Liver (tissue), 9 donors: Measurements from ENCODE around the gene IL26. TPM values are rescaled to one million over a fixed set of nuclear protein-coding genes. Genes with fewer than 3 reads are reported as not detected.

Experiments used
- DNase-seq: peaks from one replicate; pipeline ENCODE4 v3.0.0-alpha.2; 2017; ENCODE audit warnings: low spot score
- H3K27ac ChIP-seq, 2 donors: one replicate each; pipeline ENCODE4 v1.7.0; 2013; ENCODE audit warnings: inconsistent platforms in 2 of 2, low read length in 2 of 2, control low read depth in 1 of 2, low read depth in 1 of 2, mild to moderate bottlenecking in 1 of 2
- H3K27me3 ChIP-seq, 4 donors: one replicate each; pipeline versions ENCODE4 v1.6.1 to v1.7.0; 2013; ENCODE audit warnings: low read length in 3 of 4, inconsistent platforms in 1 of 4, mild to moderate bottlenecking in 1 of 4, moderate library complexity in 1 of 4; ENCODE audit not compliant: control insufficient read depth in 4 of 4, insufficient read depth in 4 of 4
- H3K36me3 ChIP-seq, 4 donors: one replicate each; pipeline versions ENCODE4 v1.6.1 to v1.7.0; 2013; ENCODE audit warnings: low read length in 3 of 4, mild to moderate bottlenecking in 3 of 4, low read depth in 1 of 4, moderate library complexity in 1 of 4; ENCODE audit not compliant: control insufficient read depth in 4 of 4, insufficient read depth in 3 of 4
- H3K4me1 ChIP-seq, 4 donors: one replicate each; pipeline versions ENCODE4 v1.6.1 to v1.7.0; 2013; ENCODE audit warnings: low read length in 3 of 4, mild to moderate bottlenecking in 3 of 4, moderate library complexity in 1 of 4; ENCODE audit not compliant: control insufficient read depth in 4 of 4, insufficient read depth in 4 of 4
- H3K4me3 ChIP-seq, 3 donors: one replicate each; pipeline versions ENCODE4 v1.6.1 to v1.7.0; 2013; ENCODE audit warnings: low read length in 3 of 3, control low read depth in 1 of 3, low read depth in 1 of 3, mild to moderate bottlenecking in 1 of 3
- H3K9ac ChIP-seq, 2 donors: one replicate each; pipeline ENCODE4 v1.7.0; 2013; ENCODE audit warnings: low read length in 2 of 2, mild to moderate bottlenecking in 2 of 2, moderate library complexity in 2 of 2, control low read depth in 1 of 2, low read depth in 1 of 2
- H3K9me3 ChIP-seq, 4 donors: one replicate each; pipeline versions ENCODE4 v1.6.1 to v1.7.0; 2013; ENCODE audit warnings: low read length in 3 of 4; ENCODE audit not compliant: control insufficient read depth in 4 of 4
- EGR1 ChIP-seq, 2 donors: IDR thresholded peaks; 2 replicates each; pipeline ENCODE4 v1.6.1; 2016 to 2018; ENCODE audit warnings: antibody characterized with exemption in 2 of 2, low read depth in 2 of 2
- FOXA1 ChIP-seq: IDR thresholded peaks from 2 replicates; pipeline ENCODE4 v1.6.1; 2016; ENCODE audit warnings: antibody characterized with exemption
- FOXA2 ChIP-seq: IDR thresholded peaks from 2 replicates; pipeline ENCODE4 v1.6.1; 2016; ENCODE audit warnings: antibody characterized with exemption
- GABPA ChIP-seq, 2 donors: IDR thresholded peaks in 1 of 2; conservative IDR thresholded peaks in 1 of 2; 2 replicates each; pipeline ENCODE4 v1.6.1; 2016; ENCODE audit warnings: antibody characterized with exemption in 2 of 2, mild to moderate bottlenecking in 1 of 2, moderate library complexity in 1 of 2
- HNF4A ChIP-seq, 2 donors: conservative IDR thresholded peaks; 2 replicates each; pipeline ENCODE4 v1.6.1; 2016; ENCODE audit warnings: antibody characterized with exemption in 2 of 2, mild to moderate bottlenecking in 2 of 2
- HNF4G ChIP-seq: IDR thresholded peaks from 2 replicates; pipeline ENCODE4 v1.6.1; 2016; ENCODE audit warnings: antibody characterized with exemption
- JUND ChIP-seq, 2 donors: IDR thresholded peaks; 2 replicates each; pipeline ENCODE4 v1.6.1; 2016; ENCODE audit warnings: antibody characterized with exemption in 2 of 2
- NR2F2 ChIP-seq: IDR thresholded peaks from 2 replicates; pipeline ENCODE4 v1.6.1; 2016; ENCODE audit warnings: antibody characterized with exemption
- RAD21 ChIP-seq, 2 donors: IDR thresholded peaks; 2 replicates each; pipeline ENCODE4 v1.6.1; 2016; ENCODE audit warnings: antibody characterized with exemption in 2 of 2, mild to moderate bottlenecking in 2 of 2
- RXRA ChIP-seq, 2 donors: IDR thresholded peaks; 2 replicates each; pipeline ENCODE4 v1.6.1; 2017 to 2018; ENCODE audit warnings: antibody characterized with exemption in 2 of 2, mild to moderate bottlenecking in 1 of 2
- SP1 ChIP-seq: IDR thresholded peaks from 2 replicates; pipeline ENCODE4 v1.6.1; 2018; ENCODE audit warnings: antibody characterized with exemption, mild to moderate bottlenecking
- TAF1 ChIP-seq: conservative IDR thresholded peaks from 2 replicates; pipeline ENCODE4 v1.6.1; 2016; ENCODE audit warnings: antibody characterized with exemption, mild to moderate bottlenecking
- YY1 ChIP-seq: IDR thresholded peaks from 2 replicates; pipeline ENCODE4 v1.6.1; 2016; ENCODE audit warnings: antibody characterized with exemption, mild to moderate bottlenecking
- WGBS: extraction: QIAGEN DNeasy Blood & Tissue Kit; methylation state at CpG from one replicate; pipeline ENCODE4 v1.1.7; 2013; 5-methylcytosine and 5-hydroxymethylcytosine counted together
- polyA plus RNA-seq, 2 donors: library from polyadenylated mRNA; stranded (reverse) in 1 of 2; unstranded in 1 of 2; fragments of 200-250 nt in 1 of 2; fragments of >200 nt in 1 of 2; fragmentation: Nextera tagmentation in 1 of 2; extraction: Ambion mirVana in 1 of 2; gene quantifications; one replicate each; pipeline versions ENCODE4 v1.2.1 to v1.2.3, GENCODE V29; 2013 to 2015
- total RNA-seq, 2 donors: library from RNA; depleted of rRNA; stranded (reverse); fragments of >200 nt; gene quantifications; one replicate each; pipeline ENCODE4 v1.2.3, GENCODE V29; 2014
- TF ChIP-seq, protein P1 (sequence below): IDR thresholded peaks from 2 replicates; pipeline ENCODE4 v1.6.1; 2016; ENCODE audit warnings: antibody characterized with exemption
- TF ChIP-seq, protein P2 (sequence below): fragments of 150-350 bp; IDR thresholded peaks from 2 replicates; pipeline ENCODE4 v1.5.1; 2017; ENCODE audit warnings: improper control_type of control experiment, low read depth, low read length; ENCODE audit not compliant: missing input control
- TF ChIP-seq, protein P3 (sequence below): IDR thresholded peaks from 2 replicates; pipeline ENCODE4 v1.6.1; 2016; ENCODE audit warnings: antibody characterized with exemption, mild to moderate bottlenecking
- TF ChIP-seq, protein P4 (sequence below): IDR thresholded peaks from 2 replicates; pipeline ENCODE4 v1.6.1; 2016; ENCODE audit warnings: antibody characterized with exemption
- TF ChIP-seq, protein P5 (sequence below): IDR thresholded peaks from 2 replicates; pipeline ENCODE4 v1.6.1; 2016; ENCODE audit warnings: antibody characterized with exemption
- donor health status: healthy.
- donor health status: healthy.
- donor health status: healthy.
- donor health status: healthy.
- donor health status: healthy.

The IL26 gene
- total and polyA plus RNA-seq, 4 donors, result not detected

DNA sequence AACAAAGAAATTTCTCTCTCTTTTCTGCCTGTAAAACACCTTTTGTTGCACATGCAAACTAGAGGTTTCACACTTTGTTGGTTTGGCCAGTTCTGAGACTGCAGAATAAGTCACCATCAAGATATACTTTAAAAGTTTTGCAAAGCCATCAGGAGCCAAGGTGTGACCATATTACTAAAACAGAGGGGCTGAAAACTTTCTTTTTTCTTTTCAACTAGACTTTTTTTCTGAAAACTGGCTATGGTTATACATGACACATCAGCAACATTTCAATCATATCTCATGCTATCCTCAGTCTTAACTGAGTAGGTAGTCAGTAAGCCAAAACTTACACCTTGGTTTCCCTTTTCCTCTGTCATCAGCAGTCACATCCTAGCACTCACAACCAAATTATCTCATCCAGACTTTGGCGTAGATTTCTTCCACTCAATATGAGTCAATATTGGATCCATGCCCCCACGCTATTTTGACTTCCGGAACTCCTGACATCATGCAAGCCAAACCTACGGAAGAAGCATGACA is 62.0 kb downstream of the IL26 start:
- Histone ChIP-seq H3K4me1 (no peaks in the 10 kb centered on the region), H3K9me3 (no peaks in the 10 kb centered on the region), H3K9ac (no peak overlapping the region)

More for the DNA sequence above, 62.0 kb downstream of the IL26 start:
- 86% methylated on average over 4 of the region's 4 CpGs for WGBS
- Histone ChIP-seq H3K36me3 (no peaks in the 10 kb centered on the region), H3K4me3 (no peak overlapping the region), H3K27ac (no peak overlapping the region), H3K27me3 (peaks cover 0 to 3% (median 0%) of the 10 kb centered on the region in 4 donors)
- TF ChIP-seq, protein P1, sequence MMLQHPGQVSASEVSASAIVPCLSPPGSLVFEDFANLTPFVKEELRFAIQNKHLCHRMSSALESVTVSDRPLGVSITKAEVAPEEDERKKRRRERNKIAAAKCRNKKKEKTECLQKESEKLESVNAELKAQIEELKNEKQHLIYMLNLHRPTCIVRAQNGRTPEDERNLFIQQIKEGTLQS, result no peak
- TF ChIP-seq HNF4A (conservative IDR thresholded peaks at IDR 0.05) (no peak), TAF1 (no peak), YY1 (no peak), SP1 (no peak), RXRA (IDR thresholded peaks at IDR 0.05) (no peak), RAD21 (IDR thresholded peaks at IDR 0.05) (no peak), HNF4G (no peak), FOXA1 (no peak), NR2F2 (no peak), EGR1 (IDR thresholded peaks at IDR 0.05; ENCODE audit: low read depth in 2 of 2) (no peak), JUND (IDR thresholded peaks at IDR 0.05) (no peak), FOXA2 (no peak), GABPA (IDR thresholded peaks at IDR 0.05 in 1 of 2, conservative IDR thresholded peaks at IDR 0.05 in 1 of 2) (no peak)
- TF ChIP-seq, protein P2, sequence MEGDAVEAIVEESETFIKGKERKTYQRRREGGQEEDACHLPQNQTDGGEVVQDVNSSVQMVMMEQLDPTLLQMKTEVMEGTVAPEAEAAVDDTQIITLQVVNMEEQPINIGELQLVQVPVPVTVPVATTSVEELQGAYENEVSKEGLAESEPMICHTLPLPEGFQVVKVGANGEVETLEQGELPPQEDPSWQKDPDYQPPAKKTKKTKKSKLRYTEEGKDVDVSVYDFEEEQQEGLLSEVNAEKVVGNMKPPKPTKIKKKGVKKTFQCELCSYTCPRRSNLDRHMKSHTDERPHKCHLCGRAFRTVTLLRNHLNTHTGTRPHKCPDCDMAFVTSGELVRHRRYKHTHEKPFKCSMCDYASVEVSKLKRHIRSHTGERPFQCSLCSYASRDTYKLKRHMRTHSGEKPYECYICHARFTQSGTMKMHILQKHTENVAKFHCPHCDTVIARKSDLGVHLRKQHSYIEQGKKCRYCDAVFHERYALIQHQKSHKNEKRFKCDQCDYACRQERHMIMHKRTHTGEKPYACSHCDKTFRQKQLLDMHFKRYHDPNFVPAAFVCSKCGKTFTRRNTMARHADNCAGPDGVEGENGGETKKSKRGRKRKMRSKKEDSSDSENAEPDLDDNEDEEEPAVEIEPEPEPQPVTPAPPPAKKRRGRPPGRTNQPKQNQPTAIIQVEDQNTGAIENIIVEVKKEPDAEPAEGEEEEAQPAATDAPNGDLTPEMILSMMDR, result no peak
- TF ChIP-seq, protein P3, sequence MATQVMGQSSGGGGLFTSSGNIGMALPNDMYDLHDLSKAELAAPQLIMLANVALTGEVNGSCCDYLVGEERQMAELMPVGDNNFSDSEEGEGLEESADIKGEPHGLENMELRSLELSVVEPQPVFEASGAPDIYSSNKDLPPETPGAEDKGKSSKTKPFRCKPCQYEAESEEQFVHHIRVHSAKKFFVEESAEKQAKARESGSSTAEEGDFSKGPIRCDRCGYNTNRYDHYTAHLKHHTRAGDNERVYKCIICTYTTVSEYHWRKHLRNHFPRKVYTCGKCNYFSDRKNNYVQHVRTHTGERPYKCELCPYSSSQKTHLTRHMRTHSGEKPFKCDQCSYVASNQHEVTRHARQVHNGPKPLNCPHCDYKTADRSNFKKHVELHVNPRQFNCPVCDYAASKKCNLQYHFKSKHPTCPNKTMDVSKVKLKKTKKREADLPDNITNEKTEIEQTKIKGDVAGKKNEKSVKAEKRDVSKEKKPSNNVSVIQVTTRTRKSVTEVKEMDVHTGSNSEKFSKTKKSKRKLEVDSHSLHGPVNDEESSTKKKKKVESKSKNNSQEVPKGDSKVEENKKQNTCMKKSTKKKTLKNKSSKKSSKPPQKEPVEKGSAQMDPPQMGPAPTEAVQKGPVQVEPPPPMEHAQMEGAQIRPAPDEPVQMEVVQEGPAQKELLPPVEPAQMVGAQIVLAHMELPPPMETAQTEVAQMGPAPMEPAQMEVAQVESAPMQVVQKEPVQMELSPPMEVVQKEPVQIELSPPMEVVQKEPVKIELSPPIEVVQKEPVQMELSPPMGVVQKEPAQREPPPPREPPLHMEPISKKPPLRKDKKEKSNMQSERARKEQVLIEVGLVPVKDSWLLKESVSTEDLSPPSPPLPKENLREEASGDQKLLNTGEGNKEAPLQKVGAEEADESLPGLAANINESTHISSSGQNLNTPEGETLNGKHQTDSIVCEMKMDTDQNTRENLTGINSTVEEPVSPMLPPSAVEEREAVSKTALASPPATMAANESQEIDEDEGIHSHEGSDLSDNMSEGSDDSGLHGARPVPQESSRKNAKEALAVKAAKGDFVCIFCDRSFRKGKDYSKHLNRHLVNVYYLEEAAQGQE, result no peak
- TF ChIP-seq, protein P4, sequence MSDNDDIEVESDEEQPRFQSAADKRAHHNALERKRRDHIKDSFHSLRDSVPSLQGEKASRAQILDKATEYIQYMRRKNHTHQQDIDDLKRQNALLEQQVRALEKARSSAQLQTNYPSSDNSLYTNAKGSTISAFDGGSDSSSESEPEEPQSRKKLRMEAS, result no peak
- TF ChIP-seq, protein P5, sequence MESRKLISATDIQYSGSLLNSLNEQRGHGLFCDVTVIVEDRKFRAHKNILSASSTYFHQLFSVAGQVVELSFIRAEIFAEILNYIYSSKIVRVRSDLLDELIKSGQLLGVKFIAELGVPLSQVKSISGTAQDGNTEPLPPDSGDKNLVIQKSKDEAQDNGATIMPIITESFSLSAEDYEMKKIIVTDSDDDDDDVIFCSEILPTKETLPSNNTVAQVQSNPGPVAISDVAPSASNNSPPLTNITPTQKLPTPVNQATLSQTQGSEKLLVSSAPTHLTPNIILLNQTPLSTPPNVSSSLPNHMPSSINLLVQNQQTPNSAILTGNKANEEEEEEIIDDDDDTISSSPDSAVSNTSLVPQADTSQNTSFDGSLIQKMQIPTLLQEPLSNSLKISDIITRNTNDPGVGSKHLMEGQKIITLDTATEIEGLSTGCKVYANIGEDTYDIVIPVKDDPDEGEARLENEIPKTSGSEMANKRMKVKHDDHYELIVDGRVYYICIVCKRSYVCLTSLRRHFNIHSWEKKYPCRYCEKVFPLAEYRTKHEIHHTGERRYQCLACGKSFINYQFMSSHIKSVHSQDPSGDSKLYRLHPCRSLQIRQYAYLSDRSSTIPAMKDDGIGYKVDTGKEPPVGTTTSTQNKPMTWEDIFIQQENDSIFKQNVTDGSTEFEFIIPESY, result no peak
- no peak for DNase-seq
